HCT116 (cell line): Measurements from ENCODE around the gene GBP7. TPM values are rescaled to one million over a fixed set of nuclear protein-coding genes. Genes with fewer than 3 reads are reported as not detected.

Source experiments
- ATAC-seq: fragments of 200-7000 bp; cut with Tn5 transposase; 2 replicates; pipeline ENCODE4 v1.9.1; 2020; ENCODE audit warnings: mild to moderate bottlenecking, moderate library complexity
- BruUV-seq: library from RNA; stranded (reverse); fragments of 400-500 nt; replicated peaks from 2 replicates; lab custom pipeline; 2021; lab: Mats Ljungman, UMichigan
- CTCF ChIA-PET: fragments of 300-600 bp; sonication (Branson Sonifier 250); formaldehyde crosslinking; loops from one replicate; lab custom pipeline; 2021; ENCODE audit warnings: antibody characterized with exemption; lab: Charles Lee
- POLR2A ChIA-PET: fragments of 300-600, 350-600 bp; sonication (Branson Sonifier 250); formaldehyde crosslinking; loops from one replicate; lab custom pipeline; 2021; ENCODE audit warnings: antibody characterized with exemption; lab: Charles Lee
- RAD21 ChIA-PET, 2 experiments: fragments of 300-600 bp; sonication (Branson Sonifier 250); formaldehyde crosslinking; loops; one replicate each; lab custom pipeline; 2023; ENCODE audit warnings: low total read pairs in 2 of 2; ENCODE audit not compliant: uncharacterized antibody in 2 of 2, unreplicated experiment in 2 of 2, low non-redundant PET in 1 of 2; lab: Charles Lee
- DNase-seq: peaks from one replicate; pipeline ENCODE4 v3.0.0-alpha.2; 2010; ENCODE audit warnings: low read depth, low spot score
- H2AFZ ChIP-seq: fragments of 200-600 bp; shearing (Covaris generic), sonication (generic); 2 replicates; pipeline ENCODE4 v1.6.1; 2017; ENCODE audit warnings: low read depth, mixed run types, mixed read lengths, antibody characterized with exemption, low read length; ENCODE audit not compliant: poor library complexity, severe bottlenecking
- H3K27ac ChIP-seq: 2 replicates; pipeline ENCODE4 v1.5.1; 2012; ENCODE audit warnings: low read depth, low read length
- H3K27me3 ChIP-seq: fragments of 200-600 bp; sonication (generic); 2 replicates; pipeline ENCODE4 v1.6.1; 2016; ENCODE audit warnings: mixed run types, low read length, mixed read lengths; ENCODE audit not compliant: insufficient read depth
- H3K36me3 ChIP-seq, 2 experiments: fragments of 200-500 bp in 1 of 2; fragments of 200-600 bp in 1 of 2; sonication (Bioruptor generic) in 1 of 2; sonication (generic) in 1 of 2; 2 replicates each; pipeline versions ENCODE4 v1.5.1 to v1.6.1; 2014 to 2016; ENCODE audit warnings: low read length in 2 of 2, inconsistent platforms in 1 of 2, mixed read lengths in 1 of 2, mixed run types in 1 of 2; ENCODE audit not compliant: insufficient read depth in 2 of 2, control insufficient read depth in 1 of 2
- H3K4me1 ChIP-seq, 2 experiments: fragments of 200-600 bp in 1 of 2; sonication (generic) in 1 of 2; 2 replicates each; pipeline versions ENCODE4 v1.5.1 to v1.6.1; 2012 to 2017; ENCODE audit warnings: low read length in 2 of 2, inconsistent platforms in 1 of 2, mild to moderate bottlenecking in 1 of 2, mixed read lengths in 1 of 2, mixed run types in 1 of 2, moderate library complexity in 1 of 2; ENCODE audit not compliant: insufficient read depth in 2 of 2, control insufficient read depth in 1 of 2
- H3K4me2 ChIP-seq: fragments of 200-600 bp; sonication (generic); 2 replicates; pipeline ENCODE4 v1.6.1; 2017; ENCODE audit warnings: mixed run types, low read length, mixed read lengths
- H3K4me3 ChIP-seq, 2 experiments: fragments of 200-600 bp in 1 of 2; sonication (generic) in 1 of 2; replicated peaks in 1 of 2; 2 replicates each; pipeline ENCODE4 v1.5.1; 2011 to 2016; ENCODE audit warnings: low read length in 2 of 2, control low read depth in 1 of 2, low read depth in 1 of 2, mild to moderate bottlenecking in 1 of 2, mixed read lengths in 1 of 2, mixed run types in 1 of 2
- H3K79me2 ChIP-seq: fragments of 200-600 bp; sonication (generic); 2 replicates; pipeline ENCODE4 v1.6.1; 2017; ENCODE audit warnings: mild to moderate bottlenecking, mixed run types, low read length, moderate library complexity, mixed read lengths; ENCODE audit not compliant: insufficient read depth
- H3K9ac ChIP-seq: fragments of 200-600 bp; sonication (generic); 2 replicates; pipeline ENCODE4 v1.6.1; 2016; ENCODE audit warnings: low read length, mixed read lengths
- H3K9me2 ChIP-seq: fragments of 200-600 bp; sonication (generic), shearing (Covaris generic); 2 replicates; pipeline ENCODE4 v1.6.1; 2017; ENCODE audit warnings: mixed run types, mild to moderate bottlenecking, moderate library complexity; ENCODE audit not compliant: insufficient read depth
- H3K9me3 ChIP-seq, 2 experiments: fragments of 200-500 bp in 1 of 2; fragments of 200-600 bp in 1 of 2; sonication (Bioruptor generic) in 1 of 2; sonication (generic) in 1 of 2; 2 replicates each; pipeline ENCODE4 v1.6.1; 2014 to 2017; ENCODE audit warnings: low read length in 2 of 2, mixed read lengths in 2 of 2, inconsistent platforms in 1 of 2, low read depth in 1 of 2, mild to moderate bottlenecking in 1 of 2, mixed run types in 1 of 2, moderate library complexity in 1 of 2; ENCODE audit not compliant: control insufficient read depth in 1 of 2, insufficient read depth in 1 of 2
- H4K20me1 ChIP-seq: fragments of 200-600 bp; sonication (generic), shearing (Covaris generic); 2 replicates; pipeline ENCODE4 v1.6.1; 2017; ENCODE audit warnings: mixed run types, mild to moderate bottlenecking, moderate library complexity; ENCODE audit not compliant: insufficient read depth
- CBX3 ChIP-seq: IDR thresholded peaks from 2 replicates; pipeline ENCODE4 v1.6.1; 2012; ENCODE audit warnings: low read depth
- CEBPB ChIP-seq: IDR thresholded peaks from 2 replicates; pipeline ENCODE4 v1.6.1; 2012; ENCODE audit warnings: low read depth
- EGR1 ChIP-seq: IDR thresholded peaks from 2 replicates; pipeline ENCODE4 v1.6.1; 2012; ENCODE audit warnings: low read depth
- ELF1 ChIP-seq: IDR thresholded peaks from 2 replicates; pipeline ENCODE4 v1.6.1; 2012; ENCODE audit warnings: low read depth, borderline replicate concordance
- EZH2 ChIP-seq: fragments of 200-600 bp; sonication (generic); IDR thresholded peaks from 2 replicates; pipeline ENCODE4 v1.6.1; 2017; ENCODE audit warnings: antibody characterized with exemption, mixed run types
- EZH2phosphoT487 ChIP-seq: fragments of 200-600 bp; IDR thresholded peaks from 2 replicates; pipeline ENCODE4 v1.6.1; 2018; ENCODE audit warnings: antibody characterized with exemption, borderline replicate concordance
- FOSL1 ChIP-seq: IDR thresholded peaks from 2 replicates; pipeline ENCODE4 v1.6.1; 2012; ENCODE audit warnings: low read depth
- JUND ChIP-seq: IDR thresholded peaks from 2 replicates; pipeline ENCODE4 v1.6.1; 2012
- POLR2A ChIP-seq: IDR thresholded peaks from 2 replicates; pipeline ENCODE4 v1.7.0; 2011; ENCODE audit warnings: borderline replicate concordance; ENCODE audit not compliant: insufficient read depth, insufficient read length; ENCODE audit errors: extremely low read depth
- REST ChIP-seq: IDR thresholded peaks from 2 replicates; pipeline ENCODE4 v1.6.1; 2012; ENCODE audit warnings: low read depth
- SP1 ChIP-seq: IDR thresholded peaks from 2 replicates; pipeline ENCODE4 v1.6.1; 2012; ENCODE audit warnings: low read depth
- SRF ChIP-seq: IDR thresholded peaks from 2 replicates; pipeline ENCODE4 v1.6.1; 2012; ENCODE audit warnings: low read depth
- TCF7L2 ChIP-seq: IDR thresholded peaks from 2 replicates; pipeline ENCODE4 v1.7.0; 2011; ENCODE audit warnings: borderline replicate concordance, inconsistent platforms; ENCODE audit not compliant: insufficient read depth, insufficient read length; ENCODE audit errors: extremely low read depth
- YY1 ChIP-seq: IDR thresholded peaks from 2 replicates; pipeline ENCODE4 v1.6.1; 2011; ENCODE audit warnings: low read length, low read depth, moderate library complexity, mild to moderate bottlenecking; ENCODE audit not compliant: insufficient replicate concordance; ENCODE audit errors: extremely low read depth
- ZBTB33 ChIP-seq: IDR thresholded peaks from 2 replicates; pipeline ENCODE4 v1.6.1; 2011; ENCODE audit warnings: mild to moderate bottlenecking, low read length, moderate library complexity; ENCODE audit not compliant: insufficient replicate concordance; ENCODE audit errors: extremely low read depth
- ZFX ChIP-seq: fragments of 450-650 bp; IDR thresholded peaks from 2 replicates; pipeline ENCODE4 v1.6.1; 2017
- intact Hi-C: fragments of 100-400 bp; cut with micrococcal nuclease; formaldehyde crosslinking; loops from 2 replicates; pipeline ENCODE4 v1.10.0; 2022
- total RNA-seq: library from RNA; stranded (reverse); gene quantifications from one replicate; pipeline ENCODE4 v1.2.1, GENCODE V29; 2021; ENCODE audit not compliant: unreplicated experiment

GBP7 gene
- total RNA-seq, 1 experiment from 2014 or later, result not detected

- CTCF ChIA-PET, result no interaction called here
- Histone ChIP-seq H3K36me3 (no peaks in the 10 kb centered on the region), H3K27me3 (no peaks in the 10 kb centered on the region), H4K20me1 (no peaks in the 10 kb centered on the region), H3K9me2 (no peaks in the 10 kb centered on the region), H3K4me3 (no peak overlapping the region), H3K4me1 (no peaks in the 10 kb centered on the region), H3K4me2 (no peak overlapping the region), H3K27ac (no peak overlapping the region), H3K9me3 (no peaks in the 10 kb centered on the region), H3K9ac (no peak overlapping the region), H2AFZ (no peak overlapping the region), H3K79me2 (no peaks in the 10 kb centered on the region)
- POLR2A ChIA-PET, result no interaction called here
- intact Hi-C loops, result no loop called here
- ATAC-seq (no peak), DNase-seq (no peak)
- RAD21 ChIA-PET, result no interaction called here
- TF ChIP-seq REST (no peak), SP1 (no peak), JUND (no peak), EZH2phosphoT487 (no peak), ZFX (no peak), FOSL1 (no peak), CBX3 (no peak), ELF1 (no peak), CEBPB (no peak), YY1 (no peak), ZBTB33 (no peak), EZH2 (no peak), EGR1 (no peak), SRF (no peak), POLR2A (no peak), TCF7L2 (no peak)
- no TSS peak for BruUV-seq
Measured at GRCh38 chr1:89143484-89143883, 32.3 kb downstream of the GBP7 start.
